Measurements from ENCODE around the gene S100A10. TPM values are rescaled to one million over a fixed set of nuclear protein-coding genes. Genes with fewer than 3 reads are reported as not detected.
A peak's percentile ranks its signal among the peaks of the same experiment; 100 is the strongest.

S100A10 gene
- total RNA-seq, 1 experiment from 2014 or later = 2,143 TPM

DNA sequence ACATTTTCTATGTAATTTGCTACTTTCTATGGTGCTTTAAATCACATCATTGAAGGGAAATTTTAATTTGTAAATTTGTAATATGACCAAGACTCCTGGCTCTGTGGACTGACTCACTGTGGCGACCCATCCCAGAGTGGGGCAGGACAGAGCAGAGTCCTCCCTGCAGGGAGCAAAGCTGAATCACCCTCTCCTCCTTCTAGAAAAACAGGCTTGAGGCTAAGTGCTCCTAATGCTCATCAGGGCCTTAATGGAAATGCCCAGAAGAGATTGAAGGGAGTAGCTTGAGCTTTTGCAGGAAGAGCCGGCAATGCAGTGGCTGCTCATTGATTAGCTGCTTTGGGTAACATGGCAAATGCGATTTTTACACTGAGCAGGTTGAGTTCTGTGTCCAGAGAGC, 16.8 kb downstream of the S100A10 start:
- H3K9me3 ChIP-seq = no peaks in the 10 kb centered on the region
- ChIA-PET POLR2A (interaction anchor here (0.7 to 5.2 kb wide), 5 partner anchors 9 to 40 kb away, joined by 3 to 80 read pairs (median 5); partner anchors contain the start of gene S100A10), CTCF (interaction anchor here (1.2 to 2.5 kb wide), 4 partner anchors 9 to 25 kb away, joined by 3 to 19 read pairs (median 8); no protein-coding TSS in a partner anchor)
- H3K4me1 ChIP-seq = peaks cover 94% of the 10 kb centered on the region
- H3K36me3 ChIP-seq (ENCODE audit: control insufficient read depth, insufficient read depth, low read length) = no peaks in the 10 kb centered on the region
- Mint-ChIP-seq H3K36me3 (ENCODE audit: insufficient read depth, unreplicated experiment) (peaks cover 67% of the 10 kb centered on the region), H3K27ac (ENCODE audit: unreplicated experiment) (peak overlapping the region; percentile 85), H3K9me3 (ENCODE audit: unreplicated experiment) (no peaks in the 10 kb centered on the region), H3K4me3 (ENCODE audit: unreplicated experiment) (peak overlapping the region; percentile 56), H3K4me1 (ENCODE audit: low read depth, unreplicated experiment) (peaks cover 71% of the 10 kb centered on the region), H3K27me3 (ENCODE audit: insufficient read depth, unreplicated experiment) (no peaks in the 10 kb centered on the region)
- H3K4me3 ChIP-seq (ENCODE audit: low read depth, low read length) = no peak overlapping the region
- intact Hi-C loops (cut with micrococcal nuclease; ENCODE audit: unreplicated experiment) = loop anchor here (1.0 kb wide), 1 partner anchor 11 kb away; no protein-coding TSS in a partner anchor
- DNase-seq = no peak
- H3K27me3 ChIP-seq (replicated peaks; ENCODE audit: control insufficient read depth, insufficient read depth, low read length) = no peaks in the 10 kb centered on the region
- no TSS peak for BruUV-seq (replicated peaks)
- TF ChIP-seq, protein P1, sequence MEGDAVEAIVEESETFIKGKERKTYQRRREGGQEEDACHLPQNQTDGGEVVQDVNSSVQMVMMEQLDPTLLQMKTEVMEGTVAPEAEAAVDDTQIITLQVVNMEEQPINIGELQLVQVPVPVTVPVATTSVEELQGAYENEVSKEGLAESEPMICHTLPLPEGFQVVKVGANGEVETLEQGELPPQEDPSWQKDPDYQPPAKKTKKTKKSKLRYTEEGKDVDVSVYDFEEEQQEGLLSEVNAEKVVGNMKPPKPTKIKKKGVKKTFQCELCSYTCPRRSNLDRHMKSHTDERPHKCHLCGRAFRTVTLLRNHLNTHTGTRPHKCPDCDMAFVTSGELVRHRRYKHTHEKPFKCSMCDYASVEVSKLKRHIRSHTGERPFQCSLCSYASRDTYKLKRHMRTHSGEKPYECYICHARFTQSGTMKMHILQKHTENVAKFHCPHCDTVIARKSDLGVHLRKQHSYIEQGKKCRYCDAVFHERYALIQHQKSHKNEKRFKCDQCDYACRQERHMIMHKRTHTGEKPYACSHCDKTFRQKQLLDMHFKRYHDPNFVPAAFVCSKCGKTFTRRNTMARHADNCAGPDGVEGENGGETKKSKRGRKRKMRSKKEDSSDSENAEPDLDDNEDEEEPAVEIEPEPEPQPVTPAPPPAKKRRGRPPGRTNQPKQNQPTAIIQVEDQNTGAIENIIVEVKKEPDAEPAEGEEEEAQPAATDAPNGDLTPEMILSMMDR (IDR thresholded peaks at IDR 0.05; ENCODE audit: insufficient read depth in 1 of 2, low read depth in 1 of 2, low read length in 1 of 2, severe bottlenecking in 1 of 2, unreplicated experiment in 1 of 2) = no peak

- Histone ChIP-seq H3K36me3 (ENCODE audit: control insufficient read depth, insufficient read depth, low read length) (no peaks in the 10 kb centered on the region), H3K4me1 (peaks cover 94% of the 10 kb centered on the region), H3K27me3 (replicated peaks; ENCODE audit: control insufficient read depth, insufficient read depth, low read length) (no peaks in the 10 kb centered on the region), H3K4me3 (ENCODE audit: low read depth, low read length) (no peak overlapping the region), H3K9me3 (no peaks in the 10 kb centered on the region)
- H3K4me1 Mint-ChIP-seq (ENCODE audit: low read depth, unreplicated experiment) = peaks cover 62% of the 10 kb centered on the region
- H3K27me3 Mint-ChIP-seq (ENCODE audit: insufficient read depth, unreplicated experiment) = no peaks in the 10 kb centered on the region
- TF ChIP-seq, protein P1 (IDR thresholded peaks at IDR 0.05; ENCODE audit: insufficient read depth in 1 of 2, low read depth in 1 of 2, low read length in 1 of 2, severe bottlenecking in 1 of 2, unreplicated experiment in 1 of 2) = no peak
- ChIA-PET CTCF (interaction anchor here (0.6 to 2.5 kb wide), 8 partner anchors 8 to 40 kb away, joined by 3 to 19 read pairs (median 6); no protein-coding TSS in a partner anchor), POLR2A (interaction anchor here (1.0 to 5.2 kb wide), 5 partner anchors 13 to 61 kb away, joined by 4 to 80 read pairs (median 13); partner anchors contain the start of gene S100A10)
- no peak for DNase-seq
- BruUV-seq (replicated peaks) = no TSS peak
- H3K27ac Mint-ChIP-seq (ENCODE audit: unreplicated experiment) = no peak overlapping the region
- no peaks in the 10 kb centered on the region for H3K9me3 Mint-ChIP-seq (ENCODE audit: unreplicated experiment)
- no peak overlapping the region for H3K4me3 Mint-ChIP-seq (ENCODE audit: unreplicated experiment)
- H3K36me3 Mint-ChIP-seq (ENCODE audit: insufficient read depth, unreplicated experiment) = peaks cover 59% of the 10 kb centered on the region
- intact Hi-C loops (cut with micrococcal nuclease; ENCODE audit: unreplicated experiment) = no loop called here
Observed at GRCh38 chr1:151976015-151976343, 17.7 kb downstream of the S100A10 start.

DNA sequence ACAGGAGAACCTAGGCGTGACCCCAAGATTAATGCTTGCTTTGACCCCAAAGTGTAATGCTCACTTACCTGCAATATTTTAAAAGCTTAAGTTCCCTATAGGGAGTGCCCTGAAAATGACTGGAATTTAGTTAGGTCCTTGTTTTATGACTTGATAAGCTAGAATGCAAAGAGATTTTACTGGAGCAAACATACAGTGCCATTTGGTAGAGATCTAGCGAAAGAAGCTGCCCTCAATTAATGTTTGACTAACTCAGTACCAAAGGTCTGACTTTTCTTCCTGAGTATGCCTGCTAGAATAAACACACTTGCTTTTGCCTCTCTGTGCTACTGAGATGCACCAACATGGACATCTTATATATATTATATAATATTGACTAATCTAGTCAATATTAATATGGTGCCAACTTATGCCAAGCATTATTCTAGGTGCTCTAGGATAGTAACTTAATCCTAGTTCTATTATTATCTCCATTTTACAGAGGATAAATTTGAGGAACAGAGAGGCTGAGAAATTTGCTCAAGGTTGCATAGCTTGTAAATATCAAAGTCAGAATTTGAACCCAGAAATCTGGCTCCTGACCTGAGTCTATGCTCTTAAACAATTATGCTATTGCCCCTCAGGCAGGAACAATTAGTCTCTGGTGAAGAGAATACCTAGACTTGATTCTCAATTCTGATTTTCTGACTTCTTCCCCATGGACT, 18.2 kb downstream of the S100A10 start:
- H3K27me3 ChIP-seq (replicated peaks; ENCODE audit: control insufficient read depth, insufficient read depth, low read length) = no peaks in the 10 kb centered on the region
- Mint-ChIP-seq H3K27me3 (ENCODE audit: insufficient read depth, unreplicated experiment) (no peaks in the 10 kb centered on the region), H3K36me3 (ENCODE audit: insufficient read depth, unreplicated experiment) (peaks cover 54% of the 10 kb centered on the region), H3K27ac (ENCODE audit: unreplicated experiment) (peak overlapping the region; percentile 74), H3K4me1 (ENCODE audit: low read depth, unreplicated experiment) (peaks cover 59% of the 10 kb centered on the region), H3K9me3 (ENCODE audit: unreplicated experiment) (no peaks in the 10 kb centered on the region), H3K4me3 (ENCODE audit: unreplicated experiment) (peak overlapping the region; percentile 45)
- intact Hi-C loops (cut with micrococcal nuclease; ENCODE audit: unreplicated experiment) = loop anchor here (1.0 kb wide), 1 partner anchor 17 kb away; no protein-coding TSS in a partner anchor
- DNase-seq = peak in 1 of 2 experiments; percentile 74
- ChIA-PET POLR2A (interaction anchor here (0.6 to 5.2 kb wide), 6 partner anchors 14 to 62 kb away, joined by 3 to 80 read pairs (median 9); partner anchors contain the start of gene S100A10), CTCF (interaction anchor here (0.7 to 2.5 kb wide), 10 partner anchors 11 to 42 kb away, joined by 3 to 19 read pairs (median 6); no protein-coding TSS in a partner anchor)
- H3K4me3 ChIP-seq (ENCODE audit: low read depth, low read length) = no peak overlapping the region
- BruUV-seq (replicated peaks) = TSS peak; percentile 74
- H3K36me3 ChIP-seq (ENCODE audit: control insufficient read depth, insufficient read depth, low read length) = no peaks in the 10 kb centered on the region
- peaks cover 92% of the 10 kb centered on the region for H3K4me1 ChIP-seq
- no peaks in the 10 kb centered on the region for H3K9me3 ChIP-seq
- TF ChIP-seq, protein P1 (IDR thresholded peaks at IDR 0.05; ENCODE audit: insufficient read depth in 1 of 2, low read depth in 1 of 2, low read length in 1 of 2, severe bottlenecking in 1 of 2, unreplicated experiment in 1 of 2) = no peak

Data from Caco-2 (cell line).